HepG2 (cell line): ENCODE results near the gene GRAMD2A. TPM values are rescaled to one million over a fixed set of nuclear protein-coding genes. Genes with fewer than 3 reads are reported as not detected.
A peak's percentile ranks its signal among the peaks of the same experiment; 100 is the strongest.

Experiments
- CEBPB ChIP-seq: IDR thresholded peaks from 2 replicates; pipeline ENCODE4 v1.6.1; 2011; ENCODE audit warnings: low read depth, low read length, improper control_type of control experiment, borderline replicate concordance
- ELF3 ChIP-seq: IDR thresholded peaks from 2 replicates; pipeline ENCODE4 v1.6.1; 2016; ENCODE audit warnings: missing genetic modification reagents, missing compliant biosample characterization
- EP300 ChIP-seq, 3 experiments: sonication (generic) in 1 of 3; formaldehyde crosslinking in 1 of 3; IDR thresholded peaks; 2 replicates each; pipeline versions ENCODE4 v1.5.1 to v1.6.1; 2011 to 2020; ENCODE audit warnings: low read depth in 2 of 3, low read length in 2 of 3, borderline replicate concordance in 1 of 3, improper control_type of control experiment in 1 of 3, mild to moderate bottlenecking in 1 of 3, missing genetic modification reagents in 1 of 3, moderate library complexity in 1 of 3
- FOSL2 ChIP-seq: sonication (generic); formaldehyde crosslinking; IDR thresholded peaks from 2 replicates; pipeline ENCODE4 v1.4.0; 2020; ENCODE audit warnings: missing genetic modification reagents
- FOXO1 ChIP-seq: sonication (generic); formaldehyde crosslinking; IDR thresholded peaks from 2 replicates; pipeline ENCODE4 v1.4.0; 2020; ENCODE audit warnings: missing genetic modification reagents
- GPN1 ChIP-seq: sonication (generic); formaldehyde crosslinking; IDR thresholded peaks from 2 replicates; pipeline ENCODE4 v1.5.1; 2020; ENCODE audit warnings: missing genetic modification reagents, borderline replicate concordance
- KLF16 ChIP-seq, 2 experiments: sonication (generic) in 1 of 2; formaldehyde crosslinking in 1 of 2; IDR thresholded peaks; 2 replicates each; pipeline versions ENCODE4 v1.6.1 to v1.8.0; 2016 to 2023; ENCODE audit warnings: missing genetic modification reagents in 2 of 2, missing compliant biosample characterization in 1 of 2
- MAFF ChIP-seq: IDR thresholded peaks from 2 replicates; pipeline ENCODE4 v1.6.1; 2011; ENCODE audit warnings: low read depth, low read length, improper control_type of control experiment
- MAFK ChIP-seq, 2 experiments: IDR thresholded peaks in 1 of 2; conservative IDR thresholded peaks in 1 of 2; 2 replicates each; pipeline ENCODE4 v1.6.1; 2011; ENCODE audit warnings: improper control_type of control experiment in 2 of 2, low read length in 2 of 2
- MATR3 ChIP-seq: sonication (generic); formaldehyde crosslinking; IDR thresholded peaks from 2 replicates; pipeline ENCODE4 v1.4.0; 2020; ENCODE audit warnings: missing genetic modification reagents
- MTA1 ChIP-seq: sonication (generic); formaldehyde crosslinking; IDR thresholded peaks from 2 replicates; pipeline ENCODE4 v1.4.0; 2020; ENCODE audit warnings: missing genetic modification reagents, mild to moderate bottlenecking, borderline replicate concordance
- NFE2 ChIP-seq: sonication (generic); formaldehyde crosslinking; IDR thresholded peaks from 2 replicates; pipeline ENCODE4 v1.4.0; 2020; ENCODE audit warnings: missing genetic modification reagents
- NFE2L2 ChIP-seq: fragments of 150-350 bp; IDR thresholded peaks from 2 replicates; pipeline ENCODE4 v1.6.1; 2014; ENCODE audit warnings: low read length
- PHF21A ChIP-seq: sonication (generic); formaldehyde crosslinking; IDR thresholded peaks from 2 replicates; pipeline ENCODE4 v1.5.0; 2020; ENCODE audit warnings: mild to moderate bottlenecking, missing genetic modification reagents
- SAP130 ChIP-seq: IDR thresholded peaks from 2 replicates; pipeline ENCODE4 v1.6.1; 2016; ENCODE audit warnings: low read depth
- TGIF2 ChIP-seq: IDR thresholded peaks from 2 replicates; pipeline ENCODE4 v1.6.1; 2016; ENCODE audit warnings: control low read depth, missing compliant biosample characterization
- YEATS2 ChIP-seq: sonication (generic); formaldehyde crosslinking; IDR thresholded peaks from 2 replicates; pipeline ENCODE4 v1.4.0; 2020; ENCODE audit warnings: missing genetic modification reagents, borderline replicate concordance
- ZNF263 ChIP-seq: sonication (generic); formaldehyde crosslinking; IDR thresholded peaks from 2 replicates; pipeline ENCODE4 v1.4.0; 2020; ENCODE audit warnings: missing genetic modification reagents
- ZNF33B ChIP-seq: sonication (generic); formaldehyde crosslinking; IDR thresholded peaks from 2 replicates; pipeline ENCODE4 v1.5.1; 2020; ENCODE audit warnings: mild to moderate bottlenecking, missing genetic modification reagents
- ZNF484 ChIP-seq: sonication (generic); formaldehyde crosslinking; IDR thresholded peaks from 2 replicates; pipeline ENCODE4 v1.5.1; 2020; ENCODE audit warnings: mild to moderate bottlenecking, low read depth, missing genetic modification reagents, borderline replicate concordance
- polyA plus RNA-seq, 8 experiments: library from polyadenylated mRNA; depleted of rRNA in 3 of 8; stranded (reverse) in 7 of 8; unstranded in 1 of 8; fragments of >200 nt; fragmentation: Illumina TruSeq in 4 of 8; extraction: Trizol in 4 of 8; gene quantifications; 2 replicates each; pipeline versions ENCODE4 v1.2.1 to v1.2.3, GENCODE V29; 2011 to 2016; ENCODE audit warnings: low read depth in 4 of 8, missing spikeins in 1 of 8, mixed read lengths in 1 of 8; ENCODE audit not compliant: insufficient read depth in 1 of 8
- total RNA-seq, 5 experiments: library from RNA; depleted of rRNA; stranded (reverse); fragments of >200 nt; fragmentation: Illumina TruSeq; extraction: Trizol; gene quantifications; 2 replicates each; pipeline ENCODE4 v1.2.3, GENCODE V29; 2016; ENCODE audit warnings: low read depth in 1 of 5
- TF ChIP-seq, protein P1 (sequence below): sonication (generic); formaldehyde crosslinking; IDR thresholded peaks from 2 replicates; pipeline ENCODE4 v1.4.0; 2020; ENCODE audit warnings: missing genetic modification reagents, borderline replicate concordance
- TF ChIP-seq, protein P2 (sequence below): sonication (generic); formaldehyde crosslinking; IDR thresholded peaks from 2 replicates; pipeline ENCODE4 v1.4.0; 2020; ENCODE audit warnings: missing genetic modification reagents
- TF ChIP-seq, protein P3 (sequence below): sonication (generic); formaldehyde crosslinking; IDR thresholded peaks from 2 replicates; pipeline ENCODE4 v1.4.0; 2020; ENCODE audit warnings: missing genetic modification reagents, mild to moderate bottlenecking, borderline replicate concordance

GRAMD2A gene
- total and polyA plus RNA-seq, 2 of the 13 experiments (the other 11 are each of a cell fraction or from before 2014, with no cell fraction given): 0.04 TPM; not detected in 1

DNA sequence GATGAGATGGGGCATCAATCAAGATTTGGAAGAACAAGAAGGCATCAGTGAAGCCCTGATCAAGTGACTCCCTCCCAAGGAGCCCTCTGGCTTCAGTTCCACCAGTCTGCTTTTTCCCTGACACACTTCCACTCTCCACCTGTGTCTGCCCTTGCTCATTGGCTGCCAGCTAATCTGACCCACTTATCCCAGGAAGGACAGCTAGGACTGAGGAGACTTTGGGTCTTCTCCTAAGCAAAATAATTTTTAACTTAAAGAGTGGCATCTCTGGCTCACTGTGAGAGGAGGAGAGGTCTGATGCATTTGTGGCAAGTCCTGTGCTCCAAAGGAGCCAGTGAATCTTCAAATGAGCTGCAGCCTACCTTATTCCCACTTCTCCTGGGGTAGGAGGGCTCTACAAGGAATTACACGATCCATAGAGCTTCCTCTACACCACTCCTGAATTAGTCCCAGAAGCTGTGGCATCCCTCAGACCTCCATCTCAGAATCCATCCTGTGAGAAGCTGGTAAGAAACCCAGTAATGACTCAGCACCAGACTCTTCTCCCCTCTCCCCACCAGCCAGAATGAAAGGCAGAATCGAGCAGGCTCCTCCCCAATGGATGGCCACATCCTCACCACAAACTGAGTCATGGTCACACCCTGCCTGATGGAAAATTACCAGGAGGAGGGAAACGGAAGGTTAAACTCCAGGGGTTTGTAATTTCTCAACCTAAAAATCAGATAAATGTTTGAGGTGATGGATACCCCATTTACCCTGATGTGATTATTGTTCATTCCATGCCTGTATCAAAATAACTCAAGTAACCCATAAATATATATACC is 39.7 kb upstream of the GRAMD2A start (continued):
- TF ChIP-seq CEBPB (0 out of 2 replicates have a peak, but pooled peaks have one; percentile 17), NFE2 (CRISPR knock-in tag) (peak; percentile 69; the same call in 1 of the 2 replicates), MAFK (conservative IDR thresholded peaks at IDR 0.05 in 1 of 2, IDR thresholded peaks at IDR 0.05 in 1 of 2; ENCODE audit: low read length in 2 of 2) (peak; percentile 46 to 72; a peak in 3 of 4 replicates), MAFF (peak; percentile 53), MTA1 (CRISPR knock-in tag) (no peak), TGIF2 (CRISPR knock-in tag) (no peak), ZNF33B (no peak), ZNF263 (peak; percentile 95), FOXO1 (CRISPR knock-in tag) (no peak), ZNF484 (CRISPR knock-in tag) (no peak), SAP130 (CRISPR knock-in tag) (peak; percentile 72), EP300 (IDR thresholded peaks at IDR 0.05; ENCODE audit: low read depth in 2 of 2, low read length in 2 of 2) (peak in 1 of 2 experiments; percentile 77; a peak in 2 of 4 replicates), EP300 (CRISPR knock-in tag; IDR thresholded peaks at IDR 0.05; ENCODE audit: borderline replicate concordance) (no peak), YEATS2 (CRISPR knock-in tag) (peak; percentile 14; the same call in 1 of the 2 replicates), PHF21A (CRISPR knock-in tag) (no peak), KLF16 (CRISPR knock-in tag; IDR thresholded peaks at IDR 0.05) (no peak), MATR3 (CRISPR knock-in tag) (no peak), NFE2L2 (peak; percentile 86), ELF3 (CRISPR knock-in tag) (no peak), FOSL2 (peak; percentile 93), GPN1 (CRISPR knock-in tag) (no peak)
- TF ChIP-seq, protein P1, sequence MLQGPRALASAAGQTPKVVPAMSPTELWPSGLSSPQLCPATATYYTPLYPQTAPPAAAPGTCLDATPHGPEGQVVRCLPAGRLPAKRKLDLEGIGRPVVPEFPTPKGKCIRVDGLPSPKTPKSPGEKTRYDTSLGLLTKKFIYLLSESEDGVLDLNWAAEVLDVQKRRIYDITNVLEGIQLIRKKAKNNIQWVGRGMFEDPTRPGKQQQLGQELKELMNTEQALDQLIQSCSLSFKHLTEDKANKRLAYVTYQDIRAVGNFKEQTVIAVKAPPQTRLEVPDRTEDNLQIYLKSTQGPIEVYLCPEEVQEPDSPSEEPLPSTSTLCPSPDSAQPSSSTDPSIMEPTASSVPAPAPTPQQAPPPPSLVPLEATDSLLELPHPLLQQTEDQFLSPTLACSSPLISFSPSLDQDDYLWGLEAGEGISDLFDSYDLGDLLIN (CRISPR knock-in tag): no peak
- TF ChIP-seq, protein P2, sequence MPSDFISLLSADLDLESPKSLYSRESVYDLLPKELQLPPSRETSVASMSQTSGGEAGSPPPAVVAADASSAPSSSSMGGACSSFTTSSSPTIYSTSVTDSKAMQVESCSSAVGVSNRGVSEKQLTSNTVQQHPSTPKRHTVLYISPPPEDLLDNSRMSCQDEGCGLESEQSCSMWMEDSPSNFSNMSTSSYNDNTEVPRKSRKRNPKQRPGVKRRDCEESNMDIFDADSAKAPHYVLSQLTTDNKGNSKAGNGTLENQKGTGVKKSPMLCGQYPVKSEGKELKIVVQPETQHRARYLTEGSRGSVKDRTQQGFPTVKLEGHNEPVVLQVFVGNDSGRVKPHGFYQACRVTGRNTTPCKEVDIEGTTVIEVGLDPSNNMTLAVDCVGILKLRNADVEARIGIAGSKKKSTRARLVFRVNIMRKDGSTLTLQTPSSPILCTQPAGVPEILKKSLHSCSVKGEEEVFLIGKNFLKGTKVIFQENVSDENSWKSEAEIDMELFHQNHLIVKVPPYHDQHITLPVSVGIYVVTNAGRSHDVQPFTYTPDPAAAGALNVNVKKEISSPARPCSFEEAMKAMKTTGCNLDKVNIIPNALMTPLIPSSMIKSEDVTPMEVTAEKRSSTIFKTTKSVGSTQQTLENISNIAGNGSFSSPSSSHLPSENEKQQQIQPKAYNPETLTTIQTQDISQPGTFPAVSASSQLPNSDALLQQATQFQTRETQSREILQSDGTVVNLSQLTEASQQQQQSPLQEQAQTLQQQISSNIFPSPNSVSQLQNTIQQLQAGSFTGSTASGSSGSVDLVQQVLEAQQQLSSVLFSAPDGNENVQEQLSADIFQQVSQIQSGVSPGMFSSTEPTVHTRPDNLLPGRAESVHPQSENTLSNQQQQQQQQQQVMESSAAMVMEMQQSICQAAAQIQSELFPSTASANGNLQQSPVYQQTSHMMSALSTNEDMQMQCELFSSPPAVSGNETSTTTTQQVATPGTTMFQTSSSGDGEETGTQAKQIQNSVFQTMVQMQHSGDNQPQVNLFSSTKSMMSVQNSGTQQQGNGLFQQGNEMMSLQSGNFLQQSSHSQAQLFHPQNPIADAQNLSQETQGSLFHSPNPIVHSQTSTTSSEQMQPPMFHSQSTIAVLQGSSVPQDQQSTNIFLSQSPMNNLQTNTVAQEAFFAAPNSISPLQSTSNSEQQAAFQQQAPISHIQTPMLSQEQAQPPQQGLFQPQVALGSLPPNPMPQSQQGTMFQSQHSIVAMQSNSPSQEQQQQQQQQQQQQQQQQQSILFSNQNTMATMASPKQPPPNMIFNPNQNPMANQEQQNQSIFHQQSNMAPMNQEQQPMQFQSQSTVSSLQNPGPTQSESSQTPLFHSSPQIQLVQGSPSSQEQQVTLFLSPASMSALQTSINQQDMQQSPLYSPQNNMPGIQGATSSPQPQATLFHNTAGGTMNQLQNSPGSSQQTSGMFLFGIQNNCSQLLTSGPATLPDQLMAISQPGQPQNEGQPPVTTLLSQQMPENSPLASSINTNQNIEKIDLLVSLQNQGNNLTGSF (CRISPR knock-in tag): no peak
- TF ChIP-seq, protein P3, sequence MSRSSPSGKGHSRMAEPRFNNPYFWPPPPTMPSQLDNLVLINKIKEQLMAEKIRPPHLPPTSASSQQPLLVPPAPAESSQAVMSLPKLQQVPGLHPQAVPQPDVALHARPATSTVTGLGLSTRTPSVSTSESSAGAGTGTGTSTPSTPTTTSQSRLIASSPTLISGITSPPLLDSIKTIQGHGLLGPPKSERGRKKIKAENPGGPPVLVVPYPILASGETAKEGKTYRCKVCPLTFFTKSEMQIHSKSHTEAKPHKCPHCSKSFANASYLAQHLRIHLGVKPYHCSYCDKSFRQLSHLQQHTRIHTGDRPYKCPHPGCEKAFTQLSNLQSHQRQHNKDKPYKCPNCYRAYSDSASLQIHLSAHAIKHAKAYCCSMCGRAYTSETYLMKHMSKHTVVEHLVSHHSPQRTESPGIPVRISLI: no peak
